ENCODE measurements around the gene MEG3. TPM values are rescaled to one million over a fixed set of nuclear protein-coding genes. Genes with fewer than 3 reads are reported as not detected.

Gene MEG3
- total and polyA plus RNA-seq, 9 of the 15 experiments (the other 6 are each of a cell fraction or from before 2014, with no cell fraction given): 0.10 to 5.3 (median 1.0) TPM; not detected in 1

GRCh38 chr14:100872259-100873095 lies 46.6 kb downstream of the MEG3 start:
- peak overlapping the region; percentile 78; the same call in 1 of the 2 replicates for H3K4me2 ChIP-seq (ENCODE audit: insufficient read depth, low read length)
- H3K9ac ChIP-seq (ENCODE audit: insufficient read depth in 1 of 2, low read depth in 2 of 2, low read length in 2 of 2): peak overlapping the region in 1 of 2 experiments; percentile 37; a peak in 1 of 4 replicates
- in situ Hi-C loops (cut with MboI) (no loop called here), intact Hi-C loops (cut with micrococcal nuclease) (no loop called here)
- no peaks in the 10 kb centered on the region for H3K27me3 ChIP-seq (ENCODE audit: control insufficient read depth in 2 of 2, insufficient read depth in 2 of 2, low read length in 2 of 2)
- 0 out of 2 replicates have a peak, but pooled peaks cover 2% of the 10 kb centered on the region for H3K9me3 ChIP-seq (replicated peaks; ENCODE audit: control insufficient read depth, insufficient read depth, low read depth, low read length)
- no TSS peak for BruUV-seq (replicated peaks)
- ChIA-PET CTCF (ENCODE audit: low intra/inter-chr PET ratio) (interaction anchor here (0.6 kb wide), 1 partner anchor 9 kb away, joined by 4 read pairs; no protein-coding TSS in a partner anchor), POLR2A (interaction anchor here (0.6 to 1.3 kb wide), 2 partner anchors 9 to 318 kb away, joined by 3 read pairs; no protein-coding TSS in a partner anchor)
- H3K27ac ChIP-seq (ENCODE audit: extremely low read depth, low read depth, low read length): peak overlapping the region; percentile 87
- H4K20me1 ChIP-seq (replicated peaks; ENCODE audit: control insufficient read depth, insufficient read depth, low read length): no peaks in the 10 kb centered on the region
- DNase-seq (ENCODE audit: extremely low read depth in 1 of 4, low spot score in 3 of 4) (peak in 1 of 4 experiments; percentile 13), FAIRE-seq (no peak), ATAC-seq (no peak)
- H3K9me1 ChIP-seq (ENCODE audit: control insufficient read depth, insufficient read depth, low read length): no peaks in the 10 kb centered on the region
- WGBS (ENCODE audit: insufficient coverage, low coverage, missing lambda C conversion rate): 50% methylated on average over 13 of the region's 15 CpGs
- no peaks in the 10 kb centered on the region for H3K36me3 ChIP-seq (ENCODE audit: control insufficient read depth, insufficient read depth, low read length)
- peak overlapping the region; percentile 70 for H2AFZ ChIP-seq (ENCODE audit: low read depth, low read length)
- H3K4me1 ChIP-seq (replicated peaks in 1 of 2; ENCODE audit: control insufficient read depth in 2 of 2, insufficient read depth in 2 of 2, low read length in 2 of 2): peaks cover 16 to 18% of the 10 kb centered on the region in 2 experiments; a peak in 4 of 5 replicates
- H3K4me3 ChIP-seq: no peak overlapping the region
- no peaks in the 10 kb centered on the region for H3K79me2 ChIP-seq (ENCODE audit: control insufficient read depth, insufficient read depth, low read length)
- no peak for TF ChIP-seq TEAD1 (CRISPR knock-in tag; IDR thresholded peaks at IDR 0.05)
- TF ChIP-seq TCF7 (IDR thresholded peaks at IDR 0.05; ENCODE audit: borderline replicate concordance): no peak
- 0 out of 2 replicates have a peak, but pooled peaks have one; percentile 18 for TF ChIP-seq OTX1 (CRISPR knock-in tag; IDR thresholded peaks at IDR 0.05)
- TF ChIP-seq MAX (CRISPR knock-in tag; IDR thresholded peaks at IDR 0.05): peak; percentile 18; the same call in 1 of the 2 replicates
- peak; percentile 34 for TF ChIP-seq MGA (IDR thresholded peaks at IDR 0.05)

Data from K562 (cell line).